ENCODE results near the gene CLCN3.

CLCN3 gene

GRCh38 chr4:169644802-169645201 is 24.4 kb downstream of the CLCN3 start:
- no peak overlapping the region for H3K9ac ChIP-seq (ENCODE audit: insufficient read length, low read depth)
- no peaks in the 10 kb centered on the region for H3K9me3 ChIP-seq (ENCODE audit: insufficient read depth, low read length)
- TF ChIP-seq YY1 (IDR thresholded peaks at IDR 0.05; ENCODE audit: insufficient read depth, insufficient read length) (no peak), ZNF274 (IDR thresholded peaks at IDR 0.05; ENCODE audit: low read depth, low read length) (no peak), SUZ12 (IDR thresholded peaks at IDR 0.05; ENCODE audit: extremely low read depth, insufficient read depth, insufficient read length) (no peak)
- DNase-seq (ENCODE audit: low read depth, low spot score) = no peak
- H3K36me3 ChIP-seq (ENCODE audit: insufficient read depth, insufficient read length, low read length) = peaks cover 14% of the 10 kb centered on the region
- no peaks in the 10 kb centered on the region for H3K4me1 ChIP-seq (ENCODE audit: insufficient read depth, insufficient read length)
- no peak overlapping the region for H3K4me3 ChIP-seq (ENCODE audit: insufficient read length, low read depth)
- H3K27me3 ChIP-seq (ENCODE audit: insufficient read depth, insufficient read length) = no peaks in the 10 kb centered on the region

- Histone ChIP-seq H3K9ac (ENCODE audit: insufficient read length, low read depth) (no peak overlapping the region), H3K4me3 (ENCODE audit: insufficient read length, low read depth) (no peak overlapping the region), H3K9me3 (ENCODE audit: insufficient read depth, low read length) (no peaks in the 10 kb centered on the region), H3K27me3 (ENCODE audit: insufficient read depth, insufficient read length) (no peaks in the 10 kb centered on the region), H3K4me1 (ENCODE audit: insufficient read depth, insufficient read length) (no peaks in the 10 kb centered on the region), H3K36me3 (ENCODE audit: insufficient read depth, insufficient read length, low read length) (peaks cover 14% of the 10 kb centered on the region)
- no peak for TF ChIP-seq YY1 (IDR thresholded peaks at IDR 0.05; ENCODE audit: insufficient read depth, insufficient read length)
- no peak for TF ChIP-seq SUZ12 (IDR thresholded peaks at IDR 0.05; ENCODE audit: extremely low read depth, insufficient read depth, insufficient read length)
- TF ChIP-seq ZNF274 (IDR thresholded peaks at IDR 0.05; ENCODE audit: low read depth, low read length) = no peak
- no peak for DNase-seq (ENCODE audit: low read depth, low spot score)
Measured at GRCh38 chr4:169645627-169646026, 25.2 kb downstream of the CLCN3 start.

GRCh38 chr4:169649545-169650226 is 29.3 kb downstream of the CLCN3 start:
- Histone ChIP-seq H3K4me1 (ENCODE audit: insufficient read depth, insufficient read length) (no peaks in the 10 kb centered on the region), H3K27me3 (ENCODE audit: insufficient read depth, insufficient read length) (no peaks in the 10 kb centered on the region), H3K9me3 (ENCODE audit: insufficient read depth, low read length) (no peaks in the 10 kb centered on the region), H3K36me3 (ENCODE audit: insufficient read depth, insufficient read length, low read length) (peaks cover 6% of the 10 kb centered on the region), H3K4me3 (ENCODE audit: insufficient read length, low read depth) (no peak overlapping the region), H3K9ac (ENCODE audit: insufficient read length, low read depth) (no peak overlapping the region)
- no peak for DNase-seq (ENCODE audit: low read depth, low spot score)
- TF ChIP-seq YY1 (IDR thresholded peaks at IDR 0.05; ENCODE audit: insufficient read depth, insufficient read length) (no peak), ZNF274 (IDR thresholded peaks at IDR 0.05; ENCODE audit: low read depth, low read length) (no peak), SUZ12 (IDR thresholded peaks at IDR 0.05; ENCODE audit: extremely low read depth, insufficient read depth, insufficient read length) (no peak)

GRCh38 chr4:169650227-169650936 is 30.0 kb downstream of the CLCN3 start:
- no peak overlapping the region for H3K9ac ChIP-seq (ENCODE audit: insufficient read length, low read depth)
- DNase-seq (ENCODE audit: low read depth, low spot score) = no peak
- no peaks in the 10 kb centered on the region for H3K9me3 ChIP-seq (ENCODE audit: insufficient read depth, low read length)
- H3K4me1 ChIP-seq (ENCODE audit: insufficient read depth, insufficient read length) = no peaks in the 10 kb centered on the region
- TF ChIP-seq YY1 (IDR thresholded peaks at IDR 0.05; ENCODE audit: insufficient read depth, insufficient read length) (no peak), ZNF274 (IDR thresholded peaks at IDR 0.05; ENCODE audit: low read depth, low read length) (no peak), SUZ12 (IDR thresholded peaks at IDR 0.05; ENCODE audit: extremely low read depth, insufficient read depth, insufficient read length) (no peak)
- peaks cover 2% of the 10 kb centered on the region for H3K36me3 ChIP-seq (ENCODE audit: insufficient read depth, insufficient read length, low read length)
- no peak overlapping the region for H3K4me3 ChIP-seq (ENCODE audit: insufficient read length, low read depth)
- no peaks in the 10 kb centered on the region for H3K27me3 ChIP-seq (ENCODE audit: insufficient read depth, insufficient read length)

- Histone ChIP-seq H3K4me3 (ENCODE audit: insufficient read length, low read depth) (no peak overlapping the region), H3K36me3 (ENCODE audit: insufficient read depth, insufficient read length, low read length) (peaks cover 2% of the 10 kb centered on the region), H3K27me3 (ENCODE audit: insufficient read depth, insufficient read length) (no peaks in the 10 kb centered on the region), H3K9me3 (ENCODE audit: insufficient read depth, low read length) (no peaks in the 10 kb centered on the region), H3K9ac (ENCODE audit: insufficient read length, low read depth) (no peak overlapping the region), H3K4me1 (ENCODE audit: insufficient read depth, insufficient read length) (no peaks in the 10 kb centered on the region)
- no peak for DNase-seq (ENCODE audit: low read depth, low spot score)
- TF ChIP-seq YY1 (IDR thresholded peaks at IDR 0.05; ENCODE audit: insufficient read depth, insufficient read length) = no peak
- TF ChIP-seq ZNF274 (IDR thresholded peaks at IDR 0.05; ENCODE audit: low read depth, low read length) = no peak
- no peak for TF ChIP-seq SUZ12 (IDR thresholded peaks at IDR 0.05; ENCODE audit: extremely low read depth, insufficient read depth, insufficient read length)
Measured at GRCh38 chr4:169652535-169652934, 32.2 kb downstream of the CLCN3 start.

- no peak overlapping the region for H3K4me3 ChIP-seq (ENCODE audit: insufficient read length, low read depth)
- no peaks in the 10 kb centered on the region for H3K27me3 ChIP-seq (ENCODE audit: insufficient read depth, insufficient read length)
- H3K9ac ChIP-seq (ENCODE audit: insufficient read length, low read depth) = no peak overlapping the region
- H3K4me1 ChIP-seq (ENCODE audit: insufficient read depth, insufficient read length) = no peaks in the 10 kb centered on the region
- no peaks in the 10 kb centered on the region for H3K9me3 ChIP-seq (ENCODE audit: insufficient read depth, low read length)
- TF ChIP-seq ZNF274 (IDR thresholded peaks at IDR 0.05; ENCODE audit: low read depth, low read length) (no peak), SUZ12 (IDR thresholded peaks at IDR 0.05; ENCODE audit: extremely low read depth, insufficient read depth, insufficient read length) (no peak), YY1 (IDR thresholded peaks at IDR 0.05; ENCODE audit: insufficient read depth, insufficient read length) (no peak)
- no peaks in the 10 kb centered on the region for H3K36me3 ChIP-seq (ENCODE audit: insufficient read depth, insufficient read length, low read length)
- DNase-seq (ENCODE audit: low read depth, low spot score) = no peak
Measured at GRCh38 chr4:169655401-169655800, 35.0 kb downstream of the CLCN3 start.

GRCh38 chr4:169657470-169658107 is 37.2 kb downstream of the CLCN3 start:
- H3K9ac ChIP-seq (ENCODE audit: insufficient read length, low read depth) = no peak overlapping the region

More at GRCh38 chr4:169657470-169658107, 37.2 kb downstream of the CLCN3 start:
- DNase-seq (ENCODE audit: low read depth, low spot score) = no peak
- H3K9me3 ChIP-seq (ENCODE audit: insufficient read depth, low read length) = no peaks in the 10 kb centered on the region
- TF ChIP-seq YY1 (IDR thresholded peaks at IDR 0.05; ENCODE audit: insufficient read depth, insufficient read length) (no peak), ZNF274 (IDR thresholded peaks at IDR 0.05; ENCODE audit: low read depth, low read length) (no peak), SUZ12 (IDR thresholded peaks at IDR 0.05; ENCODE audit: extremely low read depth, insufficient read depth, insufficient read length) (no peak)
- no peak overlapping the region for H3K4me3 ChIP-seq (ENCODE audit: insufficient read length, low read depth)
- no peaks in the 10 kb centered on the region for H3K27me3 ChIP-seq (ENCODE audit: insufficient read depth, insufficient read length)
- no peaks in the 10 kb centered on the region for H3K36me3 ChIP-seq (ENCODE audit: insufficient read depth, insufficient read length, low read length)
- no peaks in the 10 kb centered on the region for H3K4me1 ChIP-seq (ENCODE audit: insufficient read depth, insufficient read length)
